H1 (cell line): ENCODE results near the gene PTPRE. TPM values are rescaled to one million over a fixed set of nuclear protein-coding genes. Genes with fewer than 3 reads are reported as not detected.

Source experiments
- CTCF ChIA-PET: fragments of 300-600 bp; sonication (Branson Sonifier 250); formaldehyde crosslinking; loops from one replicate; lab custom pipeline; 2021; ENCODE audit not compliant: partially characterized antibody; lab: Charles Lee
- POLR2A ChIA-PET: fragments of 300-600 bp; sonication (Branson Sonifier 250); formaldehyde crosslinking; loops from one replicate; lab custom pipeline; 2021; ENCODE audit warnings: inconsistent platforms; ENCODE audit not compliant: partially characterized antibody; lab: Charles Lee
- DNase-seq, 2 experiments: peaks; one replicate each; pipeline versions ENCODE4 v3.0.0 to v3.0.0-alpha.2; 2010 to 2022; ENCODE audit warnings: low spot score in 2 of 2, low read depth in 1 of 2, mixed read lengths in 1 of 2
- FAIRE-seq: peaks from 2 replicates; lab custom pipeline; 2011; peaks lifted over from hg19 to GRCh38; lab: Jason Lieb, UNC
- H2AFZ ChIP-seq: 2 replicates; pipeline ENCODE4 v1.8.1; 2012; ENCODE audit warnings: low read length, inconsistent platforms
- H2AK5ac ChIP-seq: 2 replicates; pipeline ENCODE4 v1.6.1; 2013; ENCODE audit warnings: low read depth, low read length
- H2BK120ac ChIP-seq: replicated peaks from 2 replicates; pipeline ENCODE3; 2013; ENCODE audit warnings: low read depth, low read length, inconsistent platforms
- H2BK12ac ChIP-seq: 2 replicates; pipeline ENCODE4 v1.6.1; 2013; ENCODE audit warnings: low read depth, low read length
- H2BK15ac ChIP-seq: 2 replicates; pipeline ENCODE4 v1.6.1; 2013; ENCODE audit warnings: low read length
- H2BK20ac ChIP-seq: 2 replicates; pipeline ENCODE4 v1.6.1; 2013; ENCODE audit warnings: low read length
- H2BK5ac ChIP-seq: 2 replicates; pipeline ENCODE4 v1.6.1; 2013; ENCODE audit warnings: low read depth, low read length
- H3K14ac ChIP-seq: 2 replicates; pipeline ENCODE4 v1.6.1; 2013; ENCODE audit warnings: inconsistent platforms; ENCODE audit not compliant: insufficient read length
- H3K18ac ChIP-seq: 2 replicates; pipeline ENCODE4 v1.6.1; 2013; ENCODE audit warnings: low read length; ENCODE audit errors: extremely low read depth
- H3K23ac ChIP-seq: 2 replicates; pipeline ENCODE4 v1.6.1; 2013; ENCODE audit warnings: inconsistent platforms; ENCODE audit not compliant: insufficient read length
- H3K23me2 ChIP-seq: 2 replicates; pipeline ENCODE4 v1.6.1; 2013; ENCODE audit warnings: low read depth, low read length
- H3K27ac ChIP-seq: 2 replicates; pipeline ENCODE4 v1.6.1; 2011; ENCODE audit warnings: low read depth, low read length, inconsistent platforms
- H3K27me3 ChIP-seq, 4 experiments: replicated peaks in 1 of 4; 1 replicate in 1 of 4; 2 replicates in 3 of 4; pipeline versions ENCODE4 v1.6.1 to v1.8.1; 2011 to 2013; ENCODE audit warnings: low read length in 3 of 4, mild to moderate bottlenecking in 3 of 4, inconsistent platforms in 2 of 4, mixed read lengths in 2 of 4, moderate library complexity in 1 of 4; ENCODE audit not compliant: control insufficient read depth in 3 of 4, insufficient read depth in 3 of 4; ENCODE audit errors: extremely low read depth in 1 of 4
- H3K36me3 ChIP-seq, 4 experiments: 2 replicates each; pipeline versions ENCODE4 v1.6.1 to v1.8.1; 2011 to 2013; ENCODE audit warnings: mild to moderate bottlenecking in 4 of 4, low read length in 3 of 4, moderate library complexity in 2 of 4, control low read depth in 1 of 4, inconsistent platforms in 1 of 4; ENCODE audit not compliant: insufficient read depth in 4 of 4, control insufficient read depth in 2 of 4
- H3K4ac ChIP-seq: replicated peaks from 2 replicates; pipeline ENCODE3; 2013; ENCODE audit warnings: low read length, low read depth, mixed read lengths, inconsistent platforms; ENCODE audit not compliant: insufficient read length
- H3K4me1 ChIP-seq, 4 experiments: replicated peaks in 1 of 4; 1 replicate in 1 of 4; 2 replicates in 3 of 4; pipeline versions ENCODE4 v1.6.1 to v1.8.1; 2011 to 2013; ENCODE audit warnings: low read length in 3 of 4, inconsistent platforms in 2 of 4, mixed read lengths in 1 of 4; ENCODE audit not compliant: insufficient read depth in 4 of 4, control insufficient read depth in 3 of 4
- H3K4me2 ChIP-seq, 2 experiments: 2 replicates each; pipeline versions ENCODE4 v1.6.1 to v1.8.1; 2011 to 2013; ENCODE audit warnings: low read depth in 2 of 2, low read length in 2 of 2, control low read depth in 1 of 2, inconsistent platforms in 1 of 2, mild to moderate bottlenecking in 1 of 2; ENCODE audit not compliant: insufficient read depth in 1 of 2
- H3K4me3 ChIP-seq, 4 experiments: fragments of 200-600, 300-600 bp in 1 of 4; sonication (generic), shearing (Covaris generic), sonication (Bioruptor Twin) in 1 of 4; 2 replicates each; pipeline versions ENCODE4 v1.5.1 to v1.8.1; 2011 to 2016; ENCODE audit warnings: low read length in 4 of 4, low read depth in 3 of 4, control low read depth in 2 of 4, inconsistent platforms in 2 of 4, mild to moderate bottlenecking in 2 of 4, mixed read lengths in 1 of 4, moderate library complexity in 1 of 4; ENCODE audit not compliant: insufficient read depth in 2 of 4; ENCODE audit errors: extremely low read depth in 1 of 4
- H3K56ac ChIP-seq: replicated peaks from 2 replicates; pipeline ENCODE3; 2013; ENCODE audit warnings: low read depth, mild to moderate bottlenecking, mixed read lengths, low read length, inconsistent platforms; ENCODE audit not compliant: insufficient read length
- H3K79me1 ChIP-seq: 2 replicates; pipeline ENCODE4 v1.6.1; 2013; ENCODE audit warnings: low read depth, low read length, control low read depth
- H3K79me2 ChIP-seq, 2 experiments: 2 replicates each; pipeline versions ENCODE4 v1.6.1 to v1.8.1; 2012 to 2013; ENCODE audit warnings: low read length in 2 of 2, mild to moderate bottlenecking in 2 of 2, inconsistent platforms in 1 of 2; ENCODE audit not compliant: insufficient read depth in 2 of 2, control insufficient read depth in 1 of 2
- H3K9ac ChIP-seq, 4 experiments: replicated peaks in 1 of 4; 1 replicate in 1 of 4; 2 replicates in 3 of 4; pipeline versions ENCODE4 v1.6.1 to v1.8.1; 2011 to 2013; ENCODE audit warnings: low read depth in 3 of 4, low read length in 3 of 4, control low read depth in 2 of 4, mild to moderate bottlenecking in 2 of 4, moderate library complexity in 2 of 4, inconsistent platforms in 1 of 4; ENCODE audit errors: extremely low read depth in 1 of 4
- H3K9me3 ChIP-seq, 2 experiments: 2 replicates each; pipeline versions ENCODE4 v1.6.1 to v1.8.1; 2012 to 2013; ENCODE audit warnings: mild to moderate bottlenecking in 2 of 2, moderate library complexity in 2 of 2, control low read depth in 1 of 2, inconsistent platforms in 1 of 2, low read depth in 1 of 2, low read length in 1 of 2, mixed read lengths in 1 of 2; ENCODE audit not compliant: insufficient read depth in 2 of 2
- H4K20me1 ChIP-seq, 2 experiments: replicated peaks in 1 of 2; 2 replicates each; pipeline versions ENCODE3 to v1.8.1; 2011 to 2013; ENCODE audit warnings: inconsistent platforms in 2 of 2, low read length in 2 of 2, mild to moderate bottlenecking in 1 of 2; ENCODE audit not compliant: insufficient read depth in 2 of 2, control insufficient read depth in 1 of 2
- H4K5ac ChIP-seq: 2 replicates; pipeline ENCODE4 v1.6.1; 2013; ENCODE audit warnings: low read length, low read depth, mixed read lengths, inconsistent platforms; ENCODE audit not compliant: insufficient read length
- H4K8ac ChIP-seq: 2 replicates; pipeline ENCODE4 v1.8.0; 2013; ENCODE audit warnings: mild to moderate bottlenecking, moderate library complexity, low read length, inconsistent platforms; ENCODE audit not compliant: insufficient read depth; ENCODE audit errors: extremely low read depth
- H4K91ac ChIP-seq: replicated peaks from 2 replicates; pipeline ENCODE3; 2013; ENCODE audit warnings: low read length, mixed read lengths, inconsistent platforms; ENCODE audit not compliant: insufficient read length
- KDM1A ChIP-seq: fragments of 200-600, 300-600 bp; sonication (generic); IDR thresholded peaks from 2 replicates; pipeline ENCODE4 v1.7.1; 2016; ENCODE audit warnings: mild to moderate bottlenecking, low read length, borderline replicate concordance
- NRF1 ChIP-seq: IDR thresholded peaks from 2 replicates; pipeline ENCODE4 v1.6.1; 2011; ENCODE audit warnings: mild to moderate bottlenecking, low read depth, low read length, improper control_type of control experiment
- SP2 ChIP-seq: IDR thresholded peaks from 2 replicates; pipeline ENCODE4 v1.6.1; 2012; ENCODE audit warnings: mild to moderate bottlenecking, low read length, inconsistent platforms
- WGBS, 2 experiments: shearing (Covaris generic) in 1 of 2; methylation state at CpG; one replicate each; pipeline versions ENCODE4 v1.1.6 to v1.1.7; 2013 to 2015; ENCODE audit warnings: low lambda C conversion rate in 2 of 2, mixed read lengths in 2 of 2, inconsistent platforms in 1 of 2, low coverage in 1 of 2, missing lambda C conversion rate in 1 of 2; ENCODE audit not compliant: insufficient replicate concordance in 2 of 2, insufficient coverage in 1 of 2, insufficient read length in 1 of 2; ENCODE audit errors: extremely low coverage in 1 of 2, missing lambda C conversion rate in 1 of 2; 5-methylcytosine and 5-hydroxymethylcytosine counted together
- polyA plus RNA-seq, 7 experiments: library from polyadenylated mRNA; depleted of rRNA in 3 of 7; stranded (reverse) in 5 of 7; unstranded in 2 of 7; fragments of >200 nt in 5 of 7; fragments of 200-250 nt in 2 of 7; gene quantifications; 1 replicate in 5 of 7; 2 replicates in 1 of 7; 4 replicates in 1 of 7; pipeline versions ENCODE4 v1.2.1 to v1.2.3, GENCODE V29; 2011 to 2013; ENCODE audit warnings: missing spikeins in 2 of 7, mixed read lengths in 2 of 7
- total RNA-seq: library from RNA; stranded (reverse); fragmentation: NEBNext Ultra II Directional; extraction: Animal tissue kit (Norgen Biotek cat#: 25700); gene quantifications from 2 replicates; pipeline ENCODE4 v1.2.1, GENCODE V29; 2021

PTPRE gene
- total and polyA plus RNA-seq, 2 of the 8 experiments (the other 6 are each of a cell fraction or from before 2014, with no cell fraction given), result 0.33 to 0.54 TPM

DNA sequence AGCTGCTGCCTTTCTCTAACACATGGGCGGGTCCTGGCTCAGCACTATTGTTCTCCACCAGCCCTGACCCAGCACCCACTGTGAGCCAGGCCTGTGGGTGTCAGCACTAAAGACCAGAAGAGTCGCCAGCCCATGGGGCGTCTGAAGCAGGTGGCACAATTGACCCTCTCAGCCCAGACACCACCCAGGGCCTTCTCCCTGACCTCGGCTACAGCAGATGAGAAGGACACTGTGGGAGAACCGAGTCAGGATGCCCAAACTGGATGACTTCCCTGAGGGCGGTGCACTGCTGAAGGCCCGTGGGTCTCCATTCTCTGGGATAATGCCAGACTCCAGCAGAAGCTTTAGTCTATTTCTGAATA lies 122.4 kb downstream of the PTPRE start:
- CTCF ChIA-PET, result interaction anchor here (1.1 to 6.7 kb wide), 3 partner anchors 9 to 123 kb away, joined by 3 to 28 read pairs (median 7); partner anchors contain the start of gene PTPRE

More for the DNA sequence above, 122.4 kb downstream of the PTPRE start:
- Histone ChIP-seq H2BK20ac (no peak overlapping the region), H3K56ac (no peak overlapping the region), H2BK12ac (no peak overlapping the region), H3K18ac (no peak overlapping the region), H4K5ac (no peak overlapping the region), H3K27me3 (no peaks in the 10 kb centered on the region), H3K36me3 (no peaks in the 10 kb centered on the region), H3K4ac (no peak overlapping the region), H3K9me3 (no peaks in the 10 kb centered on the region), H3K4me1 (no peaks in the 10 kb centered on the region; a peak in 1 of 7 replicates), H3K23ac (no peak overlapping the region), H3K14ac (no peak overlapping the region), H3K4me2 (no peak overlapping the region), H2BK15ac (no peak overlapping the region), H3K9ac (no peak overlapping the region), H2BK5ac (no peak overlapping the region), H3K79me1 (no peaks in the 10 kb centered on the region; the same call in 1 of the 2 replicates), H2AK5ac (no peak overlapping the region), H4K20me1 (no peaks in the 10 kb centered on the region), H3K23me2 (no peaks in the 10 kb centered on the region), H2AFZ (no peak overlapping the region), H2BK120ac (no peak overlapping the region), H4K91ac (no peak overlapping the region), H4K8ac (no peak overlapping the region), H3K79me2 (no peaks in the 10 kb centered on the region), H3K4me3 (no peak overlapping the region), H3K27ac (no peak overlapping the region)
- POLR2A ChIA-PET, result no interaction called here
- DNase-seq (no peak), FAIRE-seq (no peak)
- TF ChIP-seq KDM1A (no peak), SP2 (no peak), NRF1 (no peak)
- WGBS, 2 experiments, result 95% methylated on average over 5 of the region's 7 CpGs; no CpG with 5 or more reads in 1 of the 2 experiments
